ENCODE data around the gene NSRP1. TPM values are rescaled to one million over a fixed set of nuclear protein-coding genes. Genes with fewer than 3 reads are reported as not detected.
"Not testable (repeated sequence)": the region's sequence is repeated elsewhere in the genome, so short reads cannot be mapped to it uniquely, and the experiment has no call there.

NSRP1 gene
- total RNA-seq, 2 experiments from 2014 or later, result 23.0 TPM

- no peaks in the 10 kb centered on the region for H3K9me3 Mint-ChIP-seq
- no peak overlapping the region for H3K27ac Mint-ChIP-seq
- peak; percentile 24 for DNase-seq
- H3K36me3 Mint-ChIP-seq (ENCODE audit: low read depth), result no peaks in the 10 kb centered on the region
- H3K27me3 Mint-ChIP-seq, result peaks cover 28% of the 10 kb centered on the region
- no peak overlapping the region for H3K4me3 Mint-ChIP-seq
- ChIA-PET CTCF (interaction anchor here (0.6 to 4.6 kb wide), 4 partner anchors 8 to 596 kb away, joined by 3 to 30 read pairs (median 4); no protein-coding TSS in a partner anchor), POLR2A (no interaction called here)
- H3K4me1 Mint-ChIP-seq, result peaks cover 6% of the 10 kb centered on the region
Measured at GRCh38 chr17:30095507-30096244, 20.9 kb upstream of the NSRP1 start.

- Mint-ChIP-seq H3K4me3 (no peak overlapping the region), H3K9me3 (no peaks in the 10 kb centered on the region), H3K27ac (no peak overlapping the region), H3K36me3 (ENCODE audit: low read depth) (no peaks in the 10 kb centered on the region), H3K4me1 (peaks cover 6% of the 10 kb centered on the region), H3K27me3 (peaks cover 11% of the 10 kb centered on the region)
- DNase-seq, result no peak
- ChIA-PET POLR2A (no interaction called here), CTCF (no interaction called here)
Measured at GRCh38 chr17:30101686-30102390, 14.8 kb upstream of the NSRP1 start.

GRCh38 chr17:30103921-30104320, 12.7 kb upstream of the NSRP1 start:
- no peak overlapping the region for H3K27ac Mint-ChIP-seq

GRCh38 chr17:30104575-30105339, 11.9 kb upstream of the NSRP1 start:
- Mint-ChIP-seq H3K27ac (no peak overlapping the region), H3K4me1 (peaks cover 6% of the 10 kb centered on the region), H3K36me3 (ENCODE audit: low read depth) (no peaks in the 10 kb centered on the region), H3K9me3 (no peaks in the 10 kb centered on the region), H3K27me3 (peaks cover 22% of the 10 kb centered on the region), H3K4me3 (peak overlapping the region; percentile 71)
- ChIA-PET CTCF (interaction anchor here (0.6 to 3.7 kb wide), 19 partner anchors 9 to 833 kb away, joined by 3 to 30 read pairs (median 3); partner anchors contain the start of gene TMIGD1), POLR2A (interaction anchor here (0.6 kb wide), 2 partner anchors 48 to 232 kb away, joined by 3 read pairs; no protein-coding TSS in a partner anchor)
- peak; percentile 79 for DNase-seq

More at GRCh38 chr17:30103921-30104320, 12.7 kb upstream of the NSRP1 start:
- Mint-ChIP-seq H3K4me1 (peaks cover 6% of the 10 kb centered on the region), H3K27me3 (peaks cover 17% of the 10 kb centered on the region), H3K4me3 (no peak overlapping the region), H3K36me3 (ENCODE audit: low read depth) (no peaks in the 10 kb centered on the region), H3K9me3 (no peaks in the 10 kb centered on the region)
- POLR2A ChIA-PET, result no interaction called here
- DNase-seq, result no peak
- CTCF ChIA-PET, result interaction anchor here (0.6 to 3.7 kb wide), 11 partner anchors 9 to 624 kb away, joined by 3 to 30 read pairs (median 5); partner anchors contain the start of gene TMIGD1

- no peaks in the 10 kb centered on the region for H3K9me3 Mint-ChIP-seq
- peaks cover 6% of the 10 kb centered on the region for H3K36me3 Mint-ChIP-seq (ENCODE audit: low read depth)
- DNase-seq, result no peak
- H3K27ac Mint-ChIP-seq, result no peak overlapping the region
- ChIA-PET CTCF (interaction anchor here (2.6 kb wide), 1 partner anchor 8 kb away, joined by 25 read pairs; no protein-coding TSS in a partner anchor), POLR2A (interaction anchor here (0.5 to 0.6 kb wide), 2 partner anchors 140 to 223 kb away, joined by 3 read pairs; no protein-coding TSS in a partner anchor)
- H3K4me1 Mint-ChIP-seq, result peaks cover 29% of the 10 kb centered on the region
- peaks cover 14% of the 10 kb centered on the region for H3K27me3 Mint-ChIP-seq
- H3K4me3 Mint-ChIP-seq, result no peak overlapping the region
Measured at GRCh38 chr17:30112794-30113193, 3.8 kb upstream of the NSRP1 start.

- peak; percentile 21 for DNase-seq
- Mint-ChIP-seq H3K4me3 (no peak overlapping the region), H3K27me3 (peaks cover 11% of the 10 kb centered on the region), H3K9me3 (no peaks in the 10 kb centered on the region), H3K4me1 (peaks cover 33% of the 10 kb centered on the region), H3K27ac (no peak overlapping the region), H3K36me3 (ENCODE audit: low read depth) (peaks cover 9% of the 10 kb centered on the region)
- ChIA-PET POLR2A (interaction anchor here (0.5 to 0.6 kb wide), 2 partner anchors 139 to 223 kb away, joined by 3 read pairs; no protein-coding TSS in a partner anchor), CTCF (interaction anchor here (0.6 to 2.6 kb wide), 2 partner anchors 8 to 347 kb away, joined by 3 to 25 read pairs; no protein-coding TSS in a partner anchor)
Measured at GRCh38 chr17:30113213-30113612, 3.4 kb upstream of the NSRP1 start.

GRCh38 chr17:30116345-30116660, 313 bp upstream of the NSRP1 start:
- DNase-seq, result no peak
- POLR2A ChIA-PET, result no interaction called here
- peak overlapping the region; percentile 98 for H3K27ac Mint-ChIP-seq
- H3K4me1 Mint-ChIP-seq, result peaks cover 54% of the 10 kb centered on the region
- no peaks in the 10 kb centered on the region for H3K27me3 Mint-ChIP-seq
- CTCF ChIA-PET, result interaction anchor here (0.7 kb wide), 1 partner anchor 9 kb away, joined by 3 read pairs; no protein-coding TSS in a partner anchor
- peaks cover 23% of the 10 kb centered on the region for H3K36me3 Mint-ChIP-seq (ENCODE audit: low read depth)
- no peaks in the 10 kb centered on the region for H3K9me3 Mint-ChIP-seq
- peak overlapping the region; percentile 93 for H3K4me3 Mint-ChIP-seq

- POLR2A ChIA-PET, result interaction anchor here (0.7 kb wide), 1 partner anchor 702 kb away, joined by 4 read pairs; no protein-coding TSS in a partner anchor
- CTCF ChIA-PET, result no interaction called here
- peaks cover 63% of the 10 kb centered on the region for H3K4me1 Mint-ChIP-seq
- H3K27ac Mint-ChIP-seq, result peak overlapping the region; percentile 98
- H3K27me3 Mint-ChIP-seq, result no peaks in the 10 kb centered on the region
- H3K36me3 Mint-ChIP-seq (ENCODE audit: low read depth), result peaks cover 31% of the 10 kb centered on the region
- no peak for DNase-seq
- no peaks in the 10 kb centered on the region for H3K9me3 Mint-ChIP-seq
- peak overlapping the region; percentile 93 for H3K4me3 Mint-ChIP-seq
Measured at GRCh38 chr17:30117675-30118081, 1.1 kb downstream of the NSRP1 start.

GRCh38 chr17:30118635-30119034, 2.0 kb downstream of the NSRP1 start:
- H3K27me3 Mint-ChIP-seq, H3K9me3 Mint-ChIP-seq, POLR2A ChIA-PET, DNase-seq: not testable (repeated sequence)
- peaks cover 34% of the 10 kb centered on the region for H3K36me3 Mint-ChIP-seq (ENCODE audit: low read depth)
- H3K27ac Mint-ChIP-seq, result peak overlapping the region; percentile 64
- CTCF ChIA-PET, result interaction anchor here (1.2 kb wide), 1 partner anchor 14 kb away, joined by 5 read pairs; no protein-coding TSS in a partner anchor
- H3K4me3 Mint-ChIP-seq, result peak overlapping the region; percentile 22
- peaks cover 54% of the 10 kb centered on the region for H3K4me1 Mint-ChIP-seq

GRCh38 chr17:30124273-30124796, 7.7 kb downstream of the NSRP1 start:
- Mint-ChIP-seq H3K27ac (no peak overlapping the region), H3K9me3 (no peaks in the 10 kb centered on the region)

GRCh38 chr17:30130121-30130520, 13.5 kb downstream of the NSRP1 start:
- no peak overlapping the region for H3K27ac Mint-ChIP-seq
- H3K4me3 Mint-ChIP-seq, result no peak overlapping the region
- CTCF ChIA-PET, result no interaction called here
- H3K9me3 Mint-ChIP-seq, result no peaks in the 10 kb centered on the region
- H3K4me1 Mint-ChIP-seq, result peaks cover 3% of the 10 kb centered on the region
- H3K27me3 Mint-ChIP-seq, result no peaks in the 10 kb centered on the region
- peaks cover 30% of the 10 kb centered on the region for H3K36me3 Mint-ChIP-seq (ENCODE audit: low read depth)
- POLR2A ChIA-PET, result no interaction called here
- no peak for DNase-seq

More at GRCh38 chr17:30124273-30124796, 7.7 kb downstream of the NSRP1 start:
- Mint-ChIP-seq H3K4me1 (peaks cover 35% of the 10 kb centered on the region), H3K27me3 (no peaks in the 10 kb centered on the region), H3K4me3 (no peak overlapping the region), H3K36me3 (ENCODE audit: low read depth) (peaks cover 29% of the 10 kb centered on the region)
- ChIA-PET POLR2A (no interaction called here), CTCF (interaction anchor here (0.7 to 3.3 kb wide), 10 partner anchors 10 to 688 kb away, joined by 3 to 15 read pairs (median 4); no protein-coding TSS in a partner anchor)
- DNase-seq, result no peak

- Mint-ChIP-seq H3K9me3 (no peaks in the 10 kb centered on the region), H3K4me3 (no peak overlapping the region), H3K27me3 (no peaks in the 10 kb centered on the region), H3K27ac (no peak overlapping the region), H3K4me1 (peaks cover 9% of the 10 kb centered on the region), H3K36me3 (ENCODE audit: low read depth) (peaks cover 34% of the 10 kb centered on the region)
- DNase-seq, result no peak
- ChIA-PET CTCF (interaction anchor here (0.6 to 1.7 kb wide), 3 partner anchors 13 to 835 kb away, joined by 3 to 5 read pairs (median 4); no protein-coding TSS in a partner anchor), POLR2A (no interaction called here)
Measured at GRCh38 chr17:30132615-30133014, 16.0 kb downstream of the NSRP1 start.

Data from activated CD4-positive, alpha-beta T cell treated with anti-CD3 and anti-CD28 coated beads, Interleukin-2, amount 10 ng/mL, durations not matched to agents 7 days and 5 days (primary cell).